Astrocyte of the cerebellum (primary cell): ENCODE data around the gene SMCO1.
"Not testable (repeated sequence)": the region's sequence is repeated elsewhere in the genome, so short reads cannot be mapped to it uniquely, and the experiment has no call there.

Experiments
- DNase-seq: peaks from one replicate; pipeline ENCODE4 v3.0.0-alpha.2; 2011; ENCODE audit warnings: low read depth
- H3K4me3 ChIP-seq: 2 replicates; pipeline ENCODE4 v1.5.1; 2011; ENCODE audit warnings: mild to moderate bottlenecking, low read depth, low read length, moderate library complexity
- CTCF ChIP-seq: IDR thresholded peaks from 2 replicates; pipeline ENCODE4 v1.5.1; 2012; ENCODE audit warnings: low read length, low read depth, moderate library complexity, mild to moderate bottlenecking; ENCODE audit errors: missing control alignments
- in situ Hi-C: cut with HindIII; loops from 2 replicates; pipeline ENCODE4 v1.10.0; 2017; ENCODE audit warnings: low sequenced_read_pairs

The SMCO1 gene

GRCh38 chr3:196493292-196493691 is 21.9 kb downstream of the SMCO1 start:
- H3K4me3 ChIP-seq = no peak overlapping the region
- DNase-seq = no peak
- in situ Hi-C loops = no loop called here
- no peak for TF ChIP-seq CTCF

- no peak overlapping the region for H3K4me3 ChIP-seq
- no peak for DNase-seq
- TF ChIP-seq CTCF = no peak
- in situ Hi-C loops = no loop called here
Measured at GRCh38 chr3:196492080-196492479, 23.1 kb downstream of the SMCO1 start.

- TF ChIP-seq CTCF = no peak
- in situ Hi-C loops = no loop called here
- DNase-seq = no peak
- no peak overlapping the region for H3K4me3 ChIP-seq
Measured at GRCh38 chr3:196489747-196490146, 25.4 kb downstream of the SMCO1 start.

- H3K4me3 ChIP-seq = no peak overlapping the region
- peak; percentile 43 for TF ChIP-seq CTCF
- in situ Hi-C loops = no loop called here
- no peak for DNase-seq
Measured at GRCh38 chr3:196486263-196486662, 28.9 kb downstream of the SMCO1 start.

- H3K4me3 ChIP-seq = no peak overlapping the region
- no peak for DNase-seq
- in situ Hi-C loops = no loop called here
- no peak for TF ChIP-seq CTCF
Measured at GRCh38 chr3:196477678-196478077, 37.5 kb downstream of the SMCO1 start.

- no peak overlapping the region for H3K4me3 ChIP-seq
- in situ Hi-C loops = no loop called here
- TF ChIP-seq CTCF = no peak
- no peak for DNase-seq
Measured at GRCh38 chr3:196472286-196472685, 42.9 kb downstream of the SMCO1 start.

- no peak for TF ChIP-seq CTCF
- no peak overlapping the region for H3K4me3 ChIP-seq
- in situ Hi-C loops = no loop called here
- DNase-seq = no peak
Measured at GRCh38 chr3:196471551-196471950, 43.6 kb downstream of the SMCO1 start.

GRCh38 chr3:196470182-196470581 is 45.0 kb downstream of the SMCO1 start:
- DNase-seq, in situ Hi-C loops: not testable (repeated sequence)

More at GRCh38 chr3:196470182-196470581, 45.0 kb downstream of the SMCO1 start:
- H3K4me3 ChIP-seq = not testable (repeated sequence)
